GM12878 (cell line): ENCODE results near the gene WBP1L. TPM values are rescaled to one million over a fixed set of nuclear protein-coding genes. Genes with fewer than 3 reads are reported as not detected.
"Not testable (repeated sequence)": the region's sequence is repeated elsewhere in the genome, so short reads cannot be mapped to it uniquely, and the experiment has no call there.

Experiments used
- ATAC-seq: fragments of 200-7000 bp; cut with Tn5 transposase; 3 replicates; pipeline ENCODE4 v1.9.1; 2020; ENCODE audit warnings: mild to moderate bottlenecking, moderate library complexity
- BruUV-seq: library from RNA; stranded (reverse); fragments of 400-500 nt; replicated peaks from 2 replicates; lab custom pipeline; 2021; lab: Mats Ljungman, UMichigan
- CTCF ChIA-PET: fragments of 300-600 bp; sonication (Branson Sonifier 250); formaldehyde crosslinking; extraction: SDS; loops from one replicate; lab custom pipeline; 2021; ENCODE audit warnings: inconsistent platforms; lab: Yijun Ruan, JAX
- POLR2A ChIA-PET: fragments of 350-600 bp; formaldehyde crosslinking; extraction: SDS; loops from one replicate; lab custom pipeline; 2021; ENCODE audit warnings: inconsistent platforms; lab: Charles Lee
- RAD21 ChIA-PET: fragments of 300-600 bp; sonication (Branson Sonifier 250); formaldehyde crosslinking; loops from one replicate; lab custom pipeline; 2023; ENCODE audit warnings: antibody characterized with exemption; ENCODE audit not compliant: unreplicated experiment; lab: Charles Lee
- SMC1A ChIA-PET: fragments of 300-600 bp; sonication (Branson Sonifier 250); formaldehyde crosslinking; loops from one replicate; lab custom pipeline; 2023; ENCODE audit not compliant: unreplicated experiment, uncharacterized antibody; lab: Charles Lee
- DNase-seq: peaks from one replicate; pipeline ENCODE4 v3.0.0-alpha.2; 2011; ENCODE audit warnings: low read depth, low spot score
- FAIRE-seq: peaks from 3 replicates; lab custom pipeline; 2011; peaks lifted over from hg19 to GRCh38; lab: Jason Lieb, UNC
- H2AFZ ChIP-seq: 2 replicates; pipeline ENCODE4 v1.6.0; 2011; ENCODE audit warnings: low read depth, low read length, control low read depth; ENCODE audit not compliant: control insufficient read depth
- H3K27ac ChIP-seq: 2 replicates; pipeline ENCODE4 v1.5.1; 2011; ENCODE audit warnings: control low read depth; ENCODE audit not compliant: control insufficient read depth, insufficient read depth
- H3K27me3 ChIP-seq, 2 experiments: replicated peaks in 1 of 2; 2 replicates each; pipeline versions ENCODE4 v1.6.0 to v1.6.1; 2011; ENCODE audit warnings: low read length in 1 of 2; ENCODE audit not compliant: control insufficient read depth in 2 of 2, insufficient read depth in 2 of 2
- H3K36me3 ChIP-seq, 2 experiments: 2 replicates each; pipeline ENCODE4 v1.5.1; 2011; ENCODE audit warnings: low read length in 1 of 2; ENCODE audit not compliant: control insufficient read depth in 2 of 2, insufficient read depth in 2 of 2
- H3K4me1 ChIP-seq: 2 replicates; pipeline ENCODE4 v1.6.1; 2011; ENCODE audit warnings: mild to moderate bottlenecking, low read length, moderate library complexity, mixed read lengths; ENCODE audit not compliant: control insufficient read depth, insufficient read depth
- H3K4me2 ChIP-seq: 2 replicates; pipeline ENCODE4 v1.6.0; 2011; ENCODE audit warnings: control low read depth; ENCODE audit not compliant: control insufficient read depth, insufficient read depth
- H3K4me3 ChIP-seq: fragments of 200-600 bp; sonication (generic); 2 replicates; pipeline ENCODE4 v1.5.1; 2016
- H3K79me2 ChIP-seq: 2 replicates; pipeline ENCODE4 v1.6.0; 2011; ENCODE audit warnings: low read length; ENCODE audit not compliant: control insufficient read depth, insufficient read depth
- H3K9ac ChIP-seq: 2 replicates; pipeline ENCODE4 v1.8.0; 2011; ENCODE audit warnings: low read length, control low read depth, mixed read lengths; ENCODE audit not compliant: control insufficient read depth, insufficient read depth
- H3K9me3 ChIP-seq: replicated peaks from 3 replicates; pipeline ENCODE4 v1.5.1; 2011; ENCODE audit warnings: mild to moderate bottlenecking, low read length; ENCODE audit not compliant: control insufficient read depth, insufficient read depth
- H4K20me1 ChIP-seq: 2 replicates; pipeline ENCODE4 v1.6.0; 2011; ENCODE audit not compliant: control insufficient read depth, insufficient read depth
- ELK1 ChIP-seq: IDR thresholded peaks from 2 replicates; pipeline ENCODE4 v1.6.1; 2012; ENCODE audit warnings: low read depth, low read length, improper control_type of control experiment
- EP300 ChIP-seq, 2 experiments: fragments of 150-350 bp in 1 of 2; IDR thresholded peaks; 2 replicates each; pipeline ENCODE4 v1.6.1; 2011 to 2012; ENCODE audit warnings: low read depth in 2 of 2, low read length in 2 of 2, borderline replicate concordance in 1 of 2, improper control_type of control experiment in 1 of 2, inconsistent platforms in 1 of 2; ENCODE audit not compliant: control insufficient read depth in 1 of 2
- NFYB ChIP-seq: IDR thresholded peaks from 2 replicates; pipeline ENCODE4 v1.6.1; 2011; ENCODE audit warnings: low read depth, mild to moderate bottlenecking, low read length, improper control_type of control experiment, moderate library complexity; ENCODE audit not compliant: insufficient read depth
- RUNX3 ChIP-seq: IDR thresholded peaks from 2 replicates; pipeline ENCODE4 v1.6.1; 2012; ENCODE audit warnings: low read length, inconsistent platforms
- WGBS: methylation state at CpG from one replicate; pipeline ENCODE4 v1.1.6; 2016; ENCODE audit warnings: low lambda C conversion rate; ENCODE audit not compliant: insufficient replicate concordance, insufficient coverage; ENCODE audit errors: missing lambda C conversion rate; 5-methylcytosine and 5-hydroxymethylcytosine counted together
- in situ Hi-C: fragments of 300-500 bp; cut with MboI; formaldehyde crosslinking; loops from 9 replicates; pipeline ENCODE4 v1.14.3; 2018; ENCODE audit warnings: mixed read lengths
- intact Hi-C: fragments of 100-400 bp; cut with micrococcal nuclease; formaldehyde crosslinking; loops from one replicate; pipeline ENCODE4 v1.14.2; 2022; ENCODE audit not compliant: unreplicated experiment
- polyA plus RNA-seq, 11 experiments: library from polyadenylated mRNA; depleted of rRNA in 4 of 11; unstranded in 6 of 11; stranded (reverse) in 5 of 11; fragments of >200 nt; fragmentation: Nextera tagmentation in 4 of 11; fragmentation: Illumina TruSeq in 1 of 11; extraction: Ambion mirVana in 4 of 11; extraction: Trizol in 1 of 11; gene quantifications; 1 replicate in 1 of 11; 2 replicates in 10 of 11; pipeline versions ENCODE4 v1.2.1 to v1.2.3, GENCODE V29; 2011 to 2016; ENCODE audit warnings: inconsistent platforms in 2 of 11, missing spikeins in 2 of 11, low read depth in 1 of 11
- total RNA-seq, 4 experiments: library from RNA; depleted of rRNA in 3 of 4; stranded (reverse); fragments of >200 nt in 3 of 4; fragmentation: Illumina TruSeq in 1 of 4; extraction: Trizol in 1 of 4; gene quantifications; 2 replicates each; pipeline versions ENCODE4 v1.2.1 to v1.2.3, GENCODE V29; 2013 to 2021

The WBP1L gene
- total and polyA plus RNA-seq, 10 of the 15 experiments (the other 5 are each of a cell fraction or from before 2014, with no cell fraction given), result 3.7 to 18.8 (median 12.3) TPM

- TF ChIP-seq RUNX3, result no peak
- TF ChIP-seq EP300 (IDR thresholded peaks at IDR 0.05; ENCODE audit: borderline replicate concordance in 1 of 2, control insufficient read depth in 1 of 2, low read depth in 2 of 2, low read length in 2 of 2), result no peak
- TF ChIP-seq ELK1, result no peak
- TF ChIP-seq NFYB, result no peak
These were observed 93.5 kb downstream of the WBP1L start, which contains the start of gene CYP17A1 (continued) for GRCh38 chr10:102837230-102837721.

GRCh38 chr10:102838276-102838927 lies 94.7 kb downstream of the WBP1L start:
- H3K9me3 ChIP-seq, FAIRE-seq, H3K4me3 ChIP-seq, BruUV-seq, H3K36me3 ChIP-seq, H3K79me2 ChIP-seq, H4K20me1 ChIP-seq, H3K27me3 ChIP-seq, ATAC-seq, H3K27ac ChIP-seq, H3K9ac ChIP-seq, POLR2A ChIA-PET, H3K4me1 ChIP-seq, DNase-seq, H2AFZ ChIP-seq, H3K4me2 ChIP-seq: not testable (repeated sequence)
- SMC1A ChIA-PET, result interaction anchor here (7.1 kb wide), 1 partner anchor 64 kb away, joined by 65 read pairs; no protein-coding TSS in a partner anchor
- in situ Hi-C loops, result loop anchor here (5.0 to 10.0 kb wide), 2 partner anchors 66 to 404 kb away; no protein-coding TSS in a partner anchor
- intact Hi-C loops, result loop anchor here (5.0 kb wide), 4 partner anchors 111 to 649 kb away; no protein-coding TSS in a partner anchor
- CTCF ChIA-PET, result interaction anchor here (1.9 to 7.1 kb wide), 2 partner anchors 63 kb away, joined by 8 to 88 read pairs; no protein-coding TSS in a partner anchor
- RAD21 ChIA-PET, result interaction anchor here (0.7 to 3.8 kb wide), 2 partner anchors 63 to 642 kb away, joined by 3 to 47 read pairs; no protein-coding TSS in a partner anchor
- WGBS, result 66% methylated on average over 9 of the region's 9 CpGs
